Inflammatory macrophage (primary cell): ENCODE results near the gene FTH1.
A peak's percentile ranks its signal among the peaks of the same experiment; 100 is the strongest.

ENCODE experiments used
- DNase-seq, 2 donors: peaks; one replicate each; pipeline ENCODE4 v3.0.0-alpha.2; 2020 to 2022

Gene FTH1

DNA sequence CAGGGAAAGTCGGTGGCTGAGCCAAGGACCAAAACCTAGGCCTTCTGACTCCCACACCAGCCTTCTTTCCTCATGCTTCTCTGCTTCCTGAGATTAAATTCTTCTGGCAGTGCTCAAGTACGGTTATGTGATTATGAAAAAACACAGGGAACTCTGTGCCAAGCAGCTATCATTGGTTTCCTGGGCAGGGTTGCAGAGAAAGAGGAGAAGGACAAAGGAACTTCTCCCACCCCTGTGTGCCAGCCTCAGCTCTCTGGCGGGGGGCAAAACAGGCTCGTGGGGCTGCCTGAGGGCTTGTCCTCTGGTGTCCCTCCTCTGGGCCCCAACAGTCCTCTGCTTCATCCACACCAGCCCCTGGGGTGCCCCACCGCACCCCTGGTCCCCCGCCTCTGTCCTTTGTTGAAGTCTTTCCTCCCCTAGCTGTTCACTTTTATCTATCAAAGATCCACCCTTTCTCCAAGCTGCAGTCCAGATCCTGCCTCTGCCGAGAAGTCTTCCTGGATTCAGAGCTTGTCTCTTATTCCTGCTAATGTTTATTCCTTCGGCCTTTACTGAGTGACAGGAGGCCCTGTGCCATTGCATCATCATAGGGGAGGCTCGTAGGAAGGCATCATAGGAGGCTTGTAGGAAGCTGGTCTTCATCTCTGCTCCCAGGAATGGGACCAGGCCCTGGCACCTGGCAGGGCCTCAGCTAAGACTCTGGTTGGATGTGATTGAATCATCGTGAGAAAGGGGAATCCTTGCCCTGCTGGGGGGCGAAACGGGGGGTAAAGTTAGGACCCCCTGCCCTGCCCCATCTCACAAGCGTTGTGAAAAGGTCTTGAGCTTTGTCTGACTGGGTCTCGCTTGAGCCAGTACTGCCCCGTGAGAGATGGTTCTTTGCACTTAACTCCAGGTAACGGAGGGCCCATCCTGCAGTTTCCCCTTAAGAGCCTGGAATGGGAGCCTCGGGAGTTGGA, 11.5 kb upstream of the FTH1 start:
- peak in 1 of 2 donors; percentile 40 for DNase-seq

DNA sequence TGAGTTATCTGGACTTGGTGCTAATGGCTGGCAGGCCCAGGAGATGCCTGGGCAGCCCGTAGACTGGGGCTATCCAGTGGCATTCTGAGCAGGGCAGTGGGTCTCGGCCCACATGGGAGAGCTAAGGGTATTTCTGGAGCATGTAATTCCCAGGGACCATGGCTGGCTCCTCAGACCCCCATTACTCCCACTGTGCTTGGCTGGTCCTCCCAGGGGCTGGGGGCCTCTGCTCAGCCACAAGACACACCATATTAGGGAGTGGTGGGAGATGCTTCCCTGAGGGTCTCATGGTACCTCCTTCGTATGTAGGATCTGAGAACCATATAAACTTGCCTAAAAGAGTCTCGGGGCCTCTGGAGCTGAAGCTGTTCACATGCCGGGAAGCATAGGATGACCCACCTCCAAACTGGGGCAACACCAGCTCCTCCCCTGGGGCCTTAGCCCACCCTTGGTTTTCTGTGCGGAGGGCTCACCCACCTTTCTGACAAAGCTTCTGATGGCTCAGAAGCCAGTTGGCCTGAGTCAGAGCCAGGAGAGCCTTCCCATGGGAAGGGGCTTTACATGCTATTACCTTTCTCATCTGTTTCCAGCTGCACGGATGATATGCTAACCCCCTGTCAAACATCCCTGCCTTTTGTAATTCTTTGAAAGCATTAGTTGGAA, 9.5 kb upstream of the FTH1 start:
- DNase-seq: no peak

DNA sequence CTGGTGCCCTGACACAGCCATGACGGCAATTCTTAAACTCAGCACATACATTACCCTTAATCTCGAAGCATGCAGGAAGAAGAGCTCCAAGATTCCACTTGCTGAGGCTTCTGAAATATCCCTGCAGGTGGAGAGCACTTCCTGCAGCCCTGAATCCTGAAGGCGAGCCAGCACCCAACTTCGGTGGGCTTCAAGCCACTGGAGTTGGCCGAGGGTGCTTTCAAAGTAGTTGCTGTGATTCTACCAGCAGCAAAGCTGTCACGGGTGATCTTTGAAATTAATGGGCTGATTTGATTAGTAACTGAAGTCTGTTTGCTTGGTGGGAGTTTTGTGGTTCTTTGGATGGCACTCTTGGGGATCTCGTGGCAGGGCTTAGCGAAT, 9.0 kb upstream of the FTH1 start:
- DNase-seq: no peak

DNA sequence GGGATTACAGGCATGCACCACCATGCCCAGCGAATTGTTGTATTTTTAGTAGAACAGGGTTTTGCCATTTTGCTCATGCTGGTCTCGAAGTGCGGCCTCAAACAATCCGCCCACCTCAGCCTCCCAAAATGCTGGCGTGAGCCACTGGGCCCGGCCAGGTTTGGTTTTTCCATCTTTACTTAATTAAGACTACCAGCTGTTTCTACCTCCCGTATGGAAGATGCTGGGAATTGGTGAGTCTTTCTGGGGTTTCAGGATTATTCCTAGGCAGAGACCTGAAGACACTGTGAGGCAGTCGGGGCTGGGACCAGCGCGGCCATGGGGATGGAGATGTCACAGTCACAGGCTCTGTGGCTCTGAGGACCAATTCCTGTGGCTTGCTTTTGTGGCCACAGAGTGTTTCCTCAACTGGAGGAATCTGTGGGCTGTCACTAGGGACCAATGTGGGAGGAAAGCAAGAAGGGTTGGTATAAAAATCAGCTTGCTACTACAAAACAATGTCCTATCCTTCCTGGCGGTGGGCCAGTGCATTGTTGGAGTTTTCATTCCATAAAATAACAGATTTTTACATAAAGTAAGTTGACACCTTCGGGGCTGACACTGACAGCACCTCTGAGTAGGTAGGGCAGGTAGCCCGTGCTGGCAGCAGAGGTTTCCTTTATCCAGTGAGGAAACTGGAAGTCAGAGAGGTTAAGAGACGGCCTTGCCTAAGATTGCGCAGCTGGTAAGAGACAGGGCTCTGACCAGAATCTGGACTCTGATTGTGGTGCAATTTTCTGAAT, 8.4 kb upstream of the FTH1 start:
- peak; percentile 70 to 82 for DNase-seq

DNA sequence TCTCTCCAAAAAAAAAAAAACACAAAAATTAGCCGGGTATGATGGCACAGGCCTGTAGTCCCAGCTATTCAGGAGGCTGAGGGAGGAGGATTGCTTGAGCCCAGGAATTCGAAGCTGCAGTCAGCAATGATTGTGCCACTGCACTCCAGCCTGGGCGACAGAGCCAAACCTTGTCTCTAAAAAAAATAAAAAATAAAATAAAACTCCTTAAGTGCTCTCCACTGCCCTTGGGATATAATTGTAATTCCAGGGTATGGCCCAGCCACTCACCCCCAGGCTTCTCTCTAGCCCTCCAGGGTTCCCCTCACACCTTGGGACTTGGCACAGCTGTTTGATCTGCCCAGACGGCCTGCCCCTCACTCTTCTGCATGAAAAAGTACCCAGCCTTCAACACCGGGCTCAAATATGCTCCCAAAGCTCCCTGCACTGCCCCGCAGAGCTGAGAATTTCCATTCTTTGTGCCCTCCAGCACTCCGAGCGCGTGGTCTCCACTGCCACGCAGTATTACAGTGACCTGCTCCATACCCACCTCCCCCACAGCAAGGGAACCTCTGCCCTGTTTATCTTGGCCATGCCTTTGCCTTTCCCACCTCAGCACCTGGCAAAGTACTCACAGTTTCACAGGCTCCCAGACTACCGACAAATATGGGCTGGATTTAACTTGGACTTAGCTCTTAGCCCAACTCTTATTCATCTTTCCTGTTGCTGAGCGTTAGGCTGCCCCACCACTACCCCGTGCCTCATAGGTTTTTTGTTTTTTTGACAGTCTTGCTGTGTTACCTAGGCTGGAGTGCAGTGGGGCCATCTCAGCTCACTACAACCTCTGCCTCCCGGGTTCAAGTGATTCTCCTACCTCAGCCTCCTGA, 7.6 kb upstream of the FTH1 start:
- no peak for DNase-seq

DNA sequence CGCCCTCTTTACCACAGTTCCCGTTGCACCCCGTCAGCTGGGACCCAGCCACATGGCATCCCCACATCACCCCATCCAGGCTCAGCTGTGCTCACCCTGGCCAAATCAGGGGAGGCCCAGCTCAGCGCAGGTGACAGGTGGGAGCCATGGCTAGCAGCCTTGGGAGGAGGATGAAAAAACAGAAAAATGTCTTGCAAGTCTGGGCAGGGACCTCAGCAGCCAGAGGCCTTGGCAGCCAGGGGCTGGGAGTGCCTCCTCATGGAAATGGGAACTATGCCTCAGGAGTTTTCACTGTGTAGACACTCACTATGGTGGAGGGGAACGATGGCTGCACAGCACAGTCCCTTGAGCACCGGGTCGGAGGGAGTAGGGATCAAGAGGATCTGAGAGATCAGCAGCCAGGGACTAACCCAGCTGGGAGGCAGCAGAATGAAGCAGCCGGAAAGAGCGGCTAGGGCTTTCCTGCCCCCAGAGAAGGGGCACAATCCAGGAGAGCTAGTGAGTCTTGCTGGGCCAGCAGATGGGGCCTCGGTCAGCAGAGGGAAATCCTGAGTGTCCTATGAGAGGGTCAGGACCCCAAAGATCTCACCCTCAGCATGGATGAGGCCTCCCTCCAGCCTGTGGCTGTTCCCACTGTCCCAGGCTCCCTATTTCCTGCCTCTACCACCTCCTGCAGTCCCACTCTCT, 6.2 kb upstream of the FTH1 start:
- DNase-seq: peak in 1 of 2 donors; percentile 41

DNA sequence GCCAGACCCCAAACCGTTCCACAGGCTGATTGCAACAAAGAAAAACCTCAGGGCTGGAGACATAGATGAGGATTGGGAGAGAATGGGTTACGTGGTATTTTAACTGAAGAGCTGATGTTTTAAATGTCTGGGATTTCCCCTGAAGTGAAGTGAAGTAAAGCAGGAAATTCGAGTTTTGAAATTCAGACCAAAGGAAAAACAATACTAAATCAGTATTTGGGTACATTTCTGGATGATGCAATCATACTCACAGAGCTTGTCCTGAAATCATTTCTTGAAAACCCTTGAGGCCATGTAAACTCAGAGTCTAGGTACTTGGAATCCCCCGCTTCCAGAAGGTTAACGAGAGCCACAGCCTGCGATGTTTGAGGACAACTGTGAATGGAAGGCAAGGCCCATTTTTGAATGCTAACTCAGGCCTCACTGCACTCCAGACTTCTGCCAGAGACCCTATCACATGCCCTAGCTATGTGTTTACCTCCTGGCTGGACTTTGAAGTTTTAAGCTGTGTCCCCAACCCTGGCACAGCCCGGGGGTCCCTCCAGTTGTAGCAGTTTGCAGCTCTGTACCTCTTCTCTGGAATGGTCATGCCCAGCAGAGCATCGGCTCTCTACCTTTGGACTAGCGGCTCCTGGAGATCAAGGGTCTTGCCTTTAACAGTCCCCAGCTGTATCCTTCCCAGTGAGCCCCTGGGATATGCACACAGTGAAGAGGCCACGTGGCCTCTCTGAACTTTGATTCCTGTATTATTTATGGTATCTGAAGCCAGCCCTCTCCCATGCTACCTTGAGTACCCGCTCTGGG, 5.4 kb upstream of the FTH1 start:
- peak; percentile 77 to 92 for DNase-seq

DNA sequence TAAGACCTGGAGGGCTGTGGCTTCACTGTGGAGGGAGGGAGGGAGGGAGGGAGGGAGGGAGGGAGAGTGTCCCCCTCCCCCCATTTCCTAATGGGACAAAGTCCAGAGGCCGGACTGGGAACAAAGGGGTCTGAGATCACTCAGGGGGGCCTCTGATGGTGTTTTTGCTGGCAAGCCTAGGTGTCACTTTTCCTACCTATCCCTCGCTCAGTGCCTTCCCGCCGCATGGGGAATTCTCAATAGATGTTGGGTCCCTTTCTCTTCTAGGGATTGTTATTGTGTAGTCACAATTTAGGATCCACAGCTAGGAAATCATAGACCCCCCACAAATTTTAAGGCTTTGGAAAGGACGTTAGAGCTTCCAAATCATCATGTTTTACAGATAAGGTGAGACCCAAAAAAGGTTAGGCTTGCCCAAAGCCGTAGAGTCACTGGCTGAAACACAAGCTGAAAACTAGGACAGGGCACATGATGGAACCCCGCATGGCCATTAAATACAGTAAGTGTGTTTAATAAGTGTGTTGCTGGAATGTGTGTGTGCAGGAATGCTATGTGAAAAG, 4.8 kb upstream of the FTH1 start:
- DNase-seq: no peak

DNA sequence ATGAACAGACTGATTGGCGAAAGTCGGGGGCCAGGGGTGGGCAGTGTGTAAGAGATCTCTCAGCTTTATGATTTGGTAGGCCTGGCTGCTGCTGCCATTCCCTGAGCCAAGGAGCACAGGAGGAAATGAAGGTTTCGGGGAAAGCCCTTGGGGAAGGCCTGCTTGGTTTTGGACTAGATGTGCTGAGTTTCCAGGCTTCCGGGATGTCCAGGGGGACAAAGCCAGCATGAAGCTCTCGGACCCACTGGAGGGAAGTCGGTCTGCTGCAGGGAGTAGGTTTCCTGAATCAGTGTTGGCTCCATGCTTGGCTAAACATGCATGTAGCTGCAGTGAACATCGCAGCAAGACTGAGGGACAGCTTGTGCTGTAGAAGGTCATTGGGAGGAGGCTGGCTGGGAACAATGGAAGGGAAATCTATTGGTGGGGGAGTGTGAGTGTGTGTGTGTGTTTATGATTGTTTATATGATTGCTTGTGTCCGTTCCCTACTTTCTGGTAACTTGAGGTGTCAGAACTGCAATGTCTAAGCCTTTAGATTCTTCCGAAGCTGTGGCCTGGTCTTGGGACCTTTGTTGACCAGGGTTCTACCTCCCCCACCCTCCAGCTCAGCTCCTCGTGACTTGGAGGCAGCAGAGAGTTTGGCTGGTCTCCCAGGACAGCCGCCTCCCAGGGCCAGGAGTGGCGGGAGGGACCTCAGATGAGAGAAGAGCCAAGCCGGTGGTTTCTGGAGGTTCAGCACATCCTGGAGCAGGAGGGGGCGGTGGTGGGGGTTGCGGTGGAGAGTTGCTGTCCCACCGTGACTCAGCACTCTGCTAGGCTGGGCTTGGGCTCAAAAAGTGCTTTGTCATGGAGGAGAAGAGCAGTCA, 4.0 kb upstream of the FTH1 start:
- peak; percentile 99 for DNase-seq

DNA sequence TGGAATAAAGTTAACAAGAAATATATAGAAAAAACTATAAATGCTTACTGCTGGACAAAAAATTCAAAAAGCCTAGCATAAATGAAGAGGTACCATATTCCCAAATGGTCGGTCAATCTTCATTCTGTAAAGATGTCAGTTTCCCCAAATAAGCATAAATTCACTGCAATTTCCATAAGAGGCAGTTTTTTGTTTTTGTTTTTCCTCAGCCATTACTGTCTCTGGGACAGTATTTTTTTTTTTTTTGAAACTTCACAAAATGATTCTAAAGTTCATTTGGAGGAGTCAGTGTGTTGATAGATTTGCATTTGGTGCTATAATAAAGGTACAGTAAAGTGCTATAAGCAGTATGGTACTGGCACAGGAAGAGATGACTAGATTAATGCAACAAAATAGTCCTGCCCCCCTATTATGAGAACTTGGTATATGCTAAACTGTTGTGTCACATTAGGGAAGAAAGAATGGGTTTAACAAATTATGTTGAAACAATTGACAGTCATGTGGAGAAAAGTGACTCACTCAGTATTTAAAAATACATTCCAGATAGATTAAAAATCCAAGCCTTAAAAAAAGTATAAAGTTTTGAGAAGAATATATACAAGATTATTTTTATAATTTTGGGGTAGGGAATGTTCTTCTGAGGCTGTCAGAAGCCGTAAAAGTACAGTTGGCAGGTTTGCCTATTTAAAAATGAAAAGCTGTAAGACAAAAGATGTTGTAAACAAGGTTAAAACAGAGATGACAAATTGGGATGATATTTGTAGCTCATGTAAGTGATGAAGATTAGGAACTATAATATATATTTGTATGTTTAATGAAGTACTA, 2.6 kb upstream of the FTH1 start:
- DNase-seq: peak; percentile 74 to 96

DNA sequence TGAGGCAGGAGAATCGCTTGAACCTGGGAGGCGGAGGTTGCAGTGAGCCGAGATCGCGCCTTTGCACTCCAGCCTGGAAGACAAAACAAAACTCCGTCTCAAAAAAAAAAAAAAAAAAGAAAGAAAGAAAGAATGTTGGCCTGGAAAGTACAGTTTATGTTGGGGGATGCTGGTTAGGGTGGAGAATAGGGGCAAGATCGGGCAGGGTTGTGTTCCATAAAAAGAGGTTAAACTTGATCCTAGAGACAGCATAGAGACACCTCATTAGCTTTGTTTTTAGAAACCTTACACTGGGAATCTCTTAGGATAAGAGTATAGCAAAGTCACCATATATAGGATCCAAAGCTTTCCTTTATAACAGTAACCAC, 1.9 kb upstream of the FTH1 start:
- DNase-seq: no peak

DNA sequence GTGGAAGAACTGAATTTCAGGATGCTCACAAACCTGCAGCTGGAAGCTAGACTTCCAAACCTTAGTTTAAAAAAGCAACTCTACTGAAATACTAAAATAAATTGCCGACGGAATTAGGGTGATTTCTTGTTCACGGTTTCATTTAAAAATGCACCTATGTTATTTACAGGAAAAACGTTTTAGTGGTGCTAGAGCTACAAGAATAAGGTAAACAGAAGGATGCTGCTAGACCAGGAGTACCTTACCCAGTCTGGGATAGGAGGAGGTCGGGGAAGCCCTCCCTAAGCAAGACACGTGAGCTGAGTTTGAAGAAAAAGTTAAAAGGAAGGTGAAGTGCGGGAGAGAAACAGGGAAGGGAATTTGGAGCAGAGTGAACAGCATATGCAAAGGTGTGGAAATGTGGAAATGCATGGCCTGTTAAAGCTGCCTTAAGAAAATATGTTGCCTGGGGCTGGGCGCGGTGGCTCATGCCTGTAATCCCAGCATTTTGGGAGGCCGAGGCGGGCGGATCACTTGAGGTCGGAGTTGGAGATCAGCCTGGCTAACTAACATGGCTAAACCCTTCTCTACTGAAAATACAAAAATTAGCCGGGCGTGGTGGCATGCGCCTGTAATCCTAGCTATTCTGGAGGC, 1.4 kb upstream of the FTH1 start:
- DNase-seq: no peak

DNA sequence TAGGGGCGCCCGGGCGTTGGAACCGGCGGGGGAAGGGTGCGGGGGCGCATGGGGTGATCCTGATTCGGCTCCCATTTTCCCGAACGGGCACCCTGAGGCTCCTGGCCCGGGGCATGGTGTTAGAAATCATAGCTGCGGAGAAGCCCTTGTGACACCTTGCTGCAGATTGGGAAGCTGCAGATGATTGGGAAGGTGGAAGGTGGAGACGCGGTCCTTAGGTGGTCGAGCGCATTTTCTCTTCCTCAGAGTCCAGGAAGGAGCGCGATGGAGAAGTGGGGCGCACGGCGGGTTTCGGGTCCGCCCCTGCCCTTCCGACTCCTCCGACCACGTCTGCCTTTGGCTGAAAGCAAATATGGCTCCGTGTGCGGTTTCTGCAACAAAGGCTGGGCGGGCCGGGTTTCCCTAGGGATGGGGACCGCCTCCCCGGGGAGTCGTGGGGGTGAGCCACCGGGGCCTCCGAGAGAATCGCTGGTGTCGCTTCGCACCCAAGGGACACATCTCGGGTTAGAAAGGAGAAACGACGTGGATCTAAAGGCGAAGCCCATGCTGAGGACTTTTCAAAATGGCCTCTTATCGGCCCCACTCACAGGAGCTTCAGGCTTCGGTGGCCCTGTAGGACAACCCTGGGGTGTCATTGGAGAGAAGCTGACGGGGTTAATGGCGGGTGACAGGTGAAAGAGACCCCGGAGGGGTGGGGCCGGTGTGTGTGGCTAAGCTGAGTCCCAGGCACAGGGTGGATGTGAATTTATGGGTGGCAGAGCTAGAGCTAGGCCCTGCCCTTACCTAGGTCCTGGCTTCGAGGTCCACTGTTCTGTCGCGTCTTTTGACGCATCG, 707 bp upstream of the FTH1 start:
- peak; percentile 79 to 89 for DNase-seq

DNA sequence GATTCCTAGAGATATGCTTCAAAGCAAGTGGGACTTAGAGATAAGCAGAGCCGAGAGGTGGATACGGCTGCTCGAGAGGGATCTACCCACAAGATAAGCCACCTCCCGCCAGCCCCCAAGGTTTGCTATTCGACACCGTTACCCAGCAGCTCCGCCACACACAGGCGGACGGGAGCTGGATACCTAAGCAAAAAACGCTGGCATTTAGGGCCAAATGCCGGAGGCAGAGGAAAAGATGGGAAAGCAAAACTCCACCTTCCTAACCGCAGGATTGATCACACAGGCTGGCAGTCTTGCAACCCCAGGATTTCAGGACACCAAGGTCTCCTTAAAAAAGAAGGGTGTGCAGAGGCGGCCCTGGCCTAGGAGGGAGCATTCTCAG, 709 bp downstream of the FTH1 start:
- no peak for DNase-seq

DNA sequence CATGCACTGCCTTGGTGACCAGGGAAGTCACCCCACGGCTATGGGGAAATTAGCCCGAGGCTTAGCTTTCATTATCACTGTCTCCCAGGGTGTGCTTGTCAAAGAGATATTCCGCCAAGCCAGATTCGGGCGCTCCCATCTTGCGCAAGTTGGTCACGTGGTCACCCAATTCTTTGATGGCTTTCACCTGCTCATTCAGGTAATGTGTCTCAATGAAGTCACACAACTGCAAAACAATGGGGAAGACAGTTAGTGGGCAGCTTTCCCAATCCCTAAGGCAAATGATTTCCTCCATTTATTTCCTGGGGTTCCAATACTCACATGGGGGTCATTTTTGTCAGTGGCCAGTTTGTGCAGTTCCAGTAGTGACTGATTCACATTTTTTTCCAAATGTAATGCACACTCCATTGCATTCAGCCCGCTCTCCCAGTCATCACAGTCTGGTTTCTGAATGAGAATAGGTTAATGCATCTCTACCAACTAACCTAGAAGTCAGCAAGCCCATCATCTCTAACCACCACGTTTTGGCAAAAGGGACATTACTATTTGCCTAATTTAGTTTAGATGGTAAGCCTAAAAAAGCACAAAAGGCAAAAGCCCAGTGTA, 2.7 kb downstream of the FTH1 start:
- peak; percentile 44 to 45 for DNase-seq

DNA sequence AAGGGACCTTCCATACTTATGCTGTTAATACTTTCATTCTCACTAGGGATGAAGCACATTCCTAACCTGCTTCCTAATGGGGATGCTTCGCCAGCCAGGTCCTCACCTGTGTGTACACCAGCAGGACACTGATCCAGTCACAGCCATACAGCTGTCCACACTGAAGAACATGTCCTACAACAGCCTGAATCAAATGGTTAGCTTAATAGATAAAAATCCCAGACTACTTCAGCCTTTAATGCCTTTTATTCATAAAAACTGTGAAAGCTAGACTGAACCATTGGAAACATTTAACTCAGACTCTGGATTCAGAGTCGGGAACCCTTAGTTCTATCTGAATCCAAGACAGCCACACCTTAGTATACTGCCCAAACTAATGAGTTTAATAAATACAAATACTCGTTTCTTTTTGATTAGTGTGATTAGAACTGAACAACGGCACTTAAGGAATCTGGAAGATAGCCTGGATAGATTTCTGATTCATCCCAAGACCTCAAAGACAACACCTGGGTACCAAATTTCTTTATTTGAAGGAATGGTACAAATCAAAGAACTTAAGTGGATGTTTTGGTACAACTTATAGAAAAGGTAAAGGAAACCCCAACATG, 3.3 kb downstream of the FTH1 start:
- DNase-seq: no peak
